DND-41 (cell line): Measurements from ENCODE around the gene TFAP2E.

Experiments used
- ATAC-seq: fragments of 200-7000 bp; cut with Tn5 transposase; 3 replicates; pipeline ENCODE4 v1.9.1; 2021; ENCODE audit warnings: low read depth; ENCODE audit not compliant: insufficient read depth
- DNase-seq: peaks from one replicate; pipeline ENCODE4 v3.0.0-alpha.2; 2020
- H2AFZ ChIP-seq: 2 replicates; pipeline ENCODE4 v1.6.0; 2012; ENCODE audit warnings: low read depth, low read length
- H3K27ac ChIP-seq: 2 replicates; pipeline ENCODE4 v1.5.1; 2012; ENCODE audit warnings: low read length, inconsistent platforms
- H3K27me3 ChIP-seq: fragments of 200-600 bp; sonication (generic); 2 replicates; pipeline ENCODE4 v1.6.0; 2012; ENCODE audit warnings: low read length, mild to moderate bottlenecking, inconsistent platforms; ENCODE audit not compliant: insufficient read depth, poor library complexity
- H3K36me3 ChIP-seq: 2 replicates; pipeline ENCODE4 v1.5.1; 2012; ENCODE audit warnings: low read length, inconsistent platforms; ENCODE audit not compliant: insufficient read depth
- H3K4me1 ChIP-seq: 2 replicates; pipeline ENCODE4 v1.5.1; 2012; ENCODE audit warnings: mild to moderate bottlenecking, low read length; ENCODE audit not compliant: insufficient read depth
- H3K4me2 ChIP-seq: 2 replicates; pipeline ENCODE4 v1.6.0; 2012; ENCODE audit warnings: mild to moderate bottlenecking, moderate library complexity, low read length, inconsistent platforms; ENCODE audit not compliant: insufficient read depth
- H3K4me3 ChIP-seq, 2 experiments: fragments of 200-600 bp in 1 of 2; shearing (Covaris generic) in 1 of 2; 2 replicates each; pipeline ENCODE4 v1.5.1; 2012 to 2016; ENCODE audit warnings: inconsistent platforms in 2 of 2, low read length in 2 of 2, mild to moderate bottlenecking in 2 of 2, low read depth in 1 of 2, moderate library complexity in 1 of 2
- H3K79me2 ChIP-seq: 2 replicates; pipeline ENCODE4 v1.6.0; 2012; ENCODE audit warnings: low read length, inconsistent platforms; ENCODE audit not compliant: insufficient read depth
- H3K9ac ChIP-seq: 2 replicates; pipeline ENCODE4 v1.6.0; 2012; ENCODE audit warnings: low read depth, mild to moderate bottlenecking, inconsistent platforms, low read length, moderate library complexity
- H3K9me3 ChIP-seq: 2 replicates; pipeline ENCODE4 v1.5.1; 2012; ENCODE audit warnings: low read length, moderate library complexity, mild to moderate bottlenecking, inconsistent platforms; ENCODE audit not compliant: insufficient read depth, severe bottlenecking
- H4K20me1 ChIP-seq: 2 replicates; pipeline ENCODE4 v1.6.0; 2012; ENCODE audit warnings: low read length; ENCODE audit not compliant: insufficient read depth
- CTCF ChIP-seq: IDR thresholded peaks from 2 replicates; pipeline ENCODE4 v1.5.1; 2012; ENCODE audit warnings: borderline replicate concordance, low read length, moderate library complexity, mild to moderate bottlenecking; ENCODE audit not compliant: poor library complexity, severe bottlenecking; ENCODE audit errors: extremely low read depth
- EZH2 ChIP-seq: IDR thresholded peaks from 3 replicates; pipeline ENCODE4 v1.6.1; 2012; ENCODE audit warnings: borderline replicate concordance, low read depth, mild to moderate bottlenecking, moderate library complexity, low read length, inconsistent platforms; ENCODE audit not compliant: severe bottlenecking

TFAP2E gene

DNA sequence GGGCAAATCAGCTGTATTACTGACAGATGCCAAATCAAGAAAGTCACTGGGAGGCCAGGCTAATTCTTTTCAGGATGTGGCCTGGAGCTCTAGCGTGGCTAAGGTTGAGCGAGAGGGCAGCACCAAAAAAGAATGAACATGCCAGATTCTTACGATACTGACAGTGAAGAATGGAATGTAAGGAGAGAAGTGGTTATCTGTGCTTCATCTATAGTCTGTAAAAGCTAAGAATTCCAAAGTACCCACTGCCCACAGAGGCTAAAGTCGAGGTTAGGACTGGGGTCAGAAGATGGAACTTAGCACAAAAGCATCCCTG lies 32.7 kb downstream of the TFAP2E start:
- ATAC-seq (no peak), DNase-seq (no peak)
- peaks cover 57% of the 10 kb centered on the region for H3K79me2 ChIP-seq
- no peaks in the 10 kb centered on the region for H3K27me3 ChIP-seq
- no peak for TF ChIP-seq EZH2
- TF ChIP-seq CTCF: no peak
- peaks cover 95% of the 10 kb centered on the region for H3K36me3 ChIP-seq
- H3K9me3 ChIP-seq: no peaks in the 10 kb centered on the region
- H3K4me2 ChIP-seq: no peak overlapping the region
- peaks cover 22% of the 10 kb centered on the region for H4K20me1 ChIP-seq
- no peak overlapping the region for H2AFZ ChIP-seq
- no peak overlapping the region for H3K9ac ChIP-seq
- no peaks in the 10 kb centered on the region for H3K4me1 ChIP-seq
- H3K27ac ChIP-seq: no peak overlapping the region
- no peak overlapping the region for H3K4me3 ChIP-seq

DNA sequence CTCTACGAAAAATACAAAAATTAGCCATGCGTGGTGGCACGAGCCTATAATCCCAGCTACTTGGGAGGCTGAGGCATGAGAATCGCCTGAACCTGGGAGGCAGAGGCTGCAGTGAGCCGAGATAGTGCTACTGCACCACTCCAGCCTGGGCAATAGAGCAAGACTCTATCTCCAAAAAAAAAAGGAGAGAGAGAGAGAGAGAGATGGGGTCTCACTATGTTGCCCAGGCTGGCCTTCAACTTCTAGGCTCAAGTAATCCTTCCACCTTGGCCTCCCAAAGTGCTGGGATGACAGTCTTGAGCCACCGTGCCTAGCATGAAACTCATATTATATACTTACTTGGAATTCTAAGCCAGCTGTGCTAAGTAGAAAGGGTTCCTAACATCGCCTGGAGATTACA lies 38.5 kb downstream of the TFAP2E start:
- no peaks in the 10 kb centered on the region for H3K4me1 ChIP-seq
- H3K9me3 ChIP-seq: no peaks in the 10 kb centered on the region
- no peak overlapping the region for H3K4me3 ChIP-seq
- H3K27ac ChIP-seq: no peak overlapping the region
- no peaks in the 10 kb centered on the region for H3K27me3 ChIP-seq
- no peak overlapping the region for H2AFZ ChIP-seq
- peaks cover 97% of the 10 kb centered on the region for H3K79me2 ChIP-seq
- no peak overlapping the region for H3K9ac ChIP-seq
- H4K20me1 ChIP-seq: peaks cover 63% of the 10 kb centered on the region
- no peak overlapping the region for H3K4me2 ChIP-seq
- no peak for ATAC-seq
- no peak for DNase-seq
- TF ChIP-seq CTCF (no peak), EZH2 (no peak)
- H3K36me3 ChIP-seq: peaks cover 96% of the 10 kb centered on the region

DNA sequence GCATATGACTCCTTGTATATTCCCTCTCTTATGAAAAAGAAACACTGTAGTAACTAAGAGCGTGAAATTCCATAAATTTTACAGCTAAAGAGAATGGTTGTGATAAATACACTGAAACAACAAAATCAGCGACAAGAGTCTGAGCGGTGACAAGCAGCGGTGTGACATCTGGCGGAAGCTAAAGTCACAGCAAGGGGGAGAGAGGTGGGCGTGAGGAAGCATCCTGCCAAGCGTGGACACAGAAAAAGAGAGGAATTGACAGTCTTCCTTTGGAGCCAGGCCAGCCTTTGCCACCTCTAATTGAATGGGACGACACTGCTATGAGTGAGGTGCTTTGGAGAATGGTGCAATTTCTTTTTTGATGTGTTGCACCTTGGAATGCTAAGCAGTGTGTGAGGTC lies 42.3 kb downstream of the TFAP2E start:
- Histone ChIP-seq H3K36me3 (peaks cover 93% of the 10 kb centered on the region), H4K20me1 (peaks cover 78% of the 10 kb centered on the region), H3K9me3 (no peaks in the 10 kb centered on the region), H3K27me3 (no peaks in the 10 kb centered on the region), H2AFZ (no peak overlapping the region), H3K9ac (no peak overlapping the region), H3K4me3 (no peak overlapping the region), H3K4me2 (no peak overlapping the region), H3K79me2 (peaks cover 99% of the 10 kb centered on the region), H3K4me1 (no peaks in the 10 kb centered on the region), H3K27ac (no peak overlapping the region)
- DNase-seq (no peak), ATAC-seq (no peak)
- TF ChIP-seq CTCF (no peak), EZH2 (no peak)
